Embryonic facial prominence (tissue), 1 donor: ENCODE results near the gene TAF3.

Experiments
- DNase-seq: peaks from one replicate; pipeline ENCODE4 v3.0.0-alpha.2; 2016; ENCODE audit errors: extremely low spot score

TAF3 gene

GRCh38 chr10:8032558-8032957, 214.3 kb downstream of the TAF3 start:
- no peak for DNase-seq

GRCh38 chr10:8033812-8034465, 215.6 kb downstream of the TAF3 start:
- no peak for DNase-seq

DNA sequence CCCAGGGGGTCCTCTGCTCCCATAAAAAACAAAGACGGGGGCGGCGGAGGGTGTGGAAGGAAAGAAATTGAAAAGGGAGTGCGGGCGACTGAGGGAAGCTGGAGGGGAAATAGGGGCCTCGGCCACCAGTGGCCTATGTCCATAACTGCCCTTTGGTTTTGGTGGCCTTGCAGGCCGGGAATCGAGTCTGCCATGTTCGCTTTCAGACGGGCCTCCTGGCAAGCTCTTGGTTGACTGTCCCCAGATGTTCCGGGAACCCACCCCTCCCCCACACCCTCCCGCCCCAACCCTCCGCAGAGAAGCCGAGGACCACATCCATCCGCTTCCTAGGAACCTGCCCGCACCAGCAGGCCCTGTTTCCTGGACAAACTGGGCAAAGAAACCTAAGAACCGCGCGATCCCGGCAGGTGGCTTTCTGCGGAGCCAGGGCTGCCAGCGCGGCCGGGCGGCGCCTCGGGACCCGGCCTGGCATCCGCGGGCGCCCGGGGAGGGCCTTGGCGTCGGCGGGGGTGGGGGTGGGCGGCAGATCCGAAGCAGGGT, 216.2 kb downstream of the TAF3 start:
- no peak for DNase-seq

GRCh38 chr10:8035006-8035640, 216.8 kb downstream of the TAF3 start:
- DNase-seq: no peak

DNA sequence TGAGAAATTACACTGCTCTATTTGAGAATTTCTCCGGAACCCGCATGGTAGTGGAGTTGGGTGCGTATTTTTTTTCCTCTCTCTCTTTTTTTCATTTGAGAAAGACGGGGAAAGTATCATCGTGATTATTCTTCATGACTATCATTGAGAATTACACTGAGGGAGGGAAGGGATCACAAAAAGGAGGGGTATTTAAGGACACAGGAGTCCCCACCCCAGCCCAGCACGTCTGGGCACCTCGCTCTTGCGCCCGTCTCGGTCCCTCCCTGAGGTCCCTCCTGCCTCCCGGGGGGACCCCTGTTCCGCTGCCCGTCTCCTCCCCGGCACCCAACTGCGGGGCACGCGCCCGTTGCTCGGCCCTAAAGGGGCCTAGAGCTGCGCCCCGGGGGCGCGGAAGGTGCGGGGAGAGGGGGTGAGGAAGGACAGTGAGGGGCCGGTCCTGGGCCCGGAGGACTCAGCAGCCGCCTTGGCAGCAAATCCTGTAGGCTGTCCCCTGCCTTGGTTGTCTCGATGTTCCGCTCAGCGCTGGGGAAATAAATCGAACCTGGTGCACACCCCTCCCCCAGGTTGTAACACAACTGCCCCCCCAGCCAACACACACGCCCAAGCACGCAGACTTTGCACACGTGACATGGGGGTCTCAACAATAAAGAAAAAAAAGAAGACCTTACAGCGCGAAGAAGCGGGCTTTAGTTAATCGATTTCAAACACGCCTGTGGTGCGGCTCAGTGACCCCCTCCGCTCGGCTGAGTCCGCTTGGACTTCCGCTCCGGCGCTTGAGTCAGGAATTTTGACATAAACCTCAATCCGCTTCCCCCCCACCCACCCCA, 217.6 kb downstream of the TAF3 start:
- DNase-seq: no peak

DNA sequence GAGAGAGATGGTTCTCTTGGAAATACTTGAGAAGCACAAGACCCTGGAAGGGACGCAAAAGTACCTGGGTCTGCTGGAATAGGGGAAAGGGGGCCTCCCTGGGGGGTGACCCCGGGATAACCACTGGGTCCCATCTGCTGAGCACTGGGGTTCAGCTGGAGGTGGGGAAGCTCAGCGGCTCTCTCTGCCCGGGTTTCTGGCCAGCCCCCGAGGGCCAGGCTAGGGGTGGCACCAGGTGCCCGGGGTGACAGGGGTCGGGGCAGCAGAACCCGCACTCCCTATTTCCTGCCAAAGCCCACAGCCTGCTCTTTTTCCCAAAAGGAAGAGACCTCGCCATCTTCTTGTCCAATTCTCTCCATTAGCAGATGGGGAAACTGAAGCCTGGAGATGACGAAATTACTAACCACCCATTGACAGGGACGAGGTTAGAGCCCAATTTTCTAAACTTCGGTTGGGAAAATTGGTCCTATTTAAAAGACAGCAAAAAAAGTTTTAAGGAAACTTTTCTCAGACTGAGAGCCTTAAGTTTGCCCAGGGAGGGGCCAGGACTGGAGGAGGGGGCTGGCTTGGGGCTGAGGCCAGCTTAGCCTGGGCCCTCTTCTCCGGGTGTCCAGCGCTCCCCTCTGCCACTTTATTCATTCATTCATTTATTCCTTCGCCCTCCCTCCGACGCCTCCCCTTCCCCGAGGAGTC, 218.3 kb downstream of the TAF3 start:
- no peak for DNase-seq

- DNase-seq: no peak
These were observed 219.0 kb downstream of the TAF3 start for GRCh38 chr10:8037199-8037801.

- DNase-seq: no peak
These were observed 219.9 kb downstream of the TAF3 start for GRCh38 chr10:8037941-8038894.

- no peak for DNase-seq
These were observed 221.1 kb downstream of the TAF3 start for GRCh38 chr10:8039321-8039881.

GRCh38 chr10:8040651-8041050, 222.3 kb downstream of the TAF3 start:
- DNase-seq: no peak

GRCh38 chr10:8041284-8041991, 223.1 kb downstream of the TAF3 start:
- DNase-seq: no peak

- DNase-seq: no peak
These were observed 223.9 kb downstream of the TAF3 start for GRCh38 chr10:8041992-8042720.

DNA sequence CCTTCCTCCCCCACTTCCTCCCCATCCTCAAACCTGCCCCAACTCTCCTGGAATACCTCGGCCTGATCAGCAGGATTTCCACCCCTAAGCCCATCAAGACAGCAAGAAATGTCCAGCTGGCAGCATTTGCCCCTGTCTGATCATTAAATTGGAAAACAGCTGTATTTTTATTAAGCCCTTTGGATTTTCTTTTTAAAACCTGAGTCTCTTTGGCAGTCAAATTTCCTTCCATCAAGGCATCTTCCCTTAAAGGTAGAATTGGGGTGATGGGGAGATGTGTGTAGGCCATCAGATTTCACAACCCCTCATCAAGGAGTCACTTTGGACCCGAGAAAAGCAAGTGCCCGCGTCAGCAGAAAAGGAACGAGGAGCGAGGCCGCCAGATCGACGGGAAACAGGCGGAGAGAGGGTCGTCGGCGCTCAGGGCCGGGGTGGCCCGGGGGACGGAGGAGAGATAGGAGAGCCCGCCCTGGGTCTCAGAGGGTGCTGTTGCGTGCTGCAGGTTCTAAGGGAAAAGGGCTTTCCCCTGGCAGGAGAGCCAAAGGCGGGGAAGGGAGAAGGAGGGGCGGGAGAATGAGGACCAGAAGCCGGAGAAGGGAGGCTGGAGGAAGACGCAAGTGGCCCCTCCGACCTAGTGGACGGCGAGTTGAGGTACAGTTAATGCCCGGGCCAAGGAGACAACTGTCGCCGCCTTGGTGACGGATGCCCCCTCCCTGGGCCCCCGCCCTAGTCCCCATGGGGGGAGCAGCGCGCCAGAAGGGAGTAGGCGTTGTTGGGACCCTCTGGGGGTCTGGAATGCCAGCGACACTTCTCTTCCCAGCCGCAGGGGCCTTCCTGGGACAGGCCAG, 224.6 kb downstream of the TAF3 start:
- DNase-seq: no peak

DNA sequence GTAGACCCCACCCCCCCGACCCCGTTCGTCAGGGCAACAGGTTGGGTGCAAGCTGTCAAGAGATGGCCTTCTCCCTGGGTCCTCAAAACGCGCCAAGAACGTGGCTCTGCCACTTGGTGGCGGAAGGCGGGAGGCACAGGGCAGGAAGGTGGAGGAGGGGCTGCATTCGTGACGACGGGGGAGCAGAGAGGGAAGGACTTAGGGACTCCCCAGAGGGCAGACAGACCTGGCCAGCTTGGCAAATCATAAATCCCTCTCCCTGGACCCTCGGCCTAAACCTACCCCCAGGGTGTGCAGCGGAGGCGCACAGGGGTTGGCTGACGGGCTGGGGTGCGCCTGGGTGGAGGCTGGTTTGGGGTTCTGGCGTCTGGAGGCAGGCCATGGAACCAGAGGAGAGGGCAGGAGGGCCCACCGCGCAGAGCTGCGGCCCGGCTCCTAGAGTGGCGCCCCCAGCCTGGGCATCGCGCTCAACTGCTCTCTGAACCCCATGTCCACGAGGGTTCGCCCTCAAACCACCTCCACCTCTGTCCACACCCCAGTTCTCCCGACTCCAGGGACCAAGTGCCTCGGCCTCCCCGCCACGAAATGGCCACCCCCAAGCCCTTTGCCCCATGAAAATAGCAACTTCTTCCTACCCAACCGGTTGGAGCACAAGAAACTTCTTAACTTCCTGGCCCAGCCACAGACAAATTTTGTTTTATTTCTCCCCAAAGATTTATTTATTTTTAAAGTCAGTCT, 225.4 kb downstream of the TAF3 start:
- no peak for DNase-seq

- no peak for DNase-seq
These were observed 226.1 kb downstream of the TAF3 start for GRCh38 chr10:8044331-8044907.

GRCh38 chr10:8044908-8045725, 226.8 kb downstream of the TAF3 start:
- no peak for DNase-seq
